Sciatic nerve (tissue), 2 donors: ENCODE measurements around the gene SH3GL2. TPM values are rescaled to one million over a fixed set of nuclear protein-coding genes. Genes with fewer than 3 reads are reported as not detected.

Experiments
- ATAC-seq: fragments of 200-7000 bp; cut with Tn5 transposase; one replicate; pipeline ENCODE4 v1.9.1; 2020; ENCODE audit warnings: mild to moderate bottlenecking, moderate library complexity
- DNase-seq: peaks from one replicate; pipeline ENCODE4 v3.0.0-alpha.2; 2020; ENCODE audit warnings: low spot score
- intact Hi-C: fragments of 100-400 bp; cut with DNase I; formaldehyde crosslinking; loops from one replicate; pipeline ENCODE4 v1.14.2; 2022
- total RNA-seq: library from RNA; stranded (reverse); fragmentation: NEBNext Ultra II Directional; extraction: Animal tissue kit (Norgen Biotek cat#: 25700); gene quantifications from one replicate; pipeline ENCODE4 v1.2.1, GENCODE V29; 2021
- donor health status: DM: no; HTN: no; CAD: no.
- donor health status: DM: no; HTN: no; CAD: no.

SH3GL2 gene
- total RNA-seq, 1 donor from 2014 or later = 1.1 TPM

GRCh38 chr9:17604556-17604955 lies 25.7 kb downstream of the SH3GL2 start:
- intact Hi-C loops = no loop called here
- DNase-seq = no peak
- no peak for ATAC-seq

GRCh38 chr9:17609312-17610005 lies 30.6 kb downstream of the SH3GL2 start:
- ATAC-seq (no peak), DNase-seq (no peak)
- intact Hi-C loops = loop anchor here (5.0 kb wide), 1 partner anchor 1202 kb away; no protein-coding TSS in a partner anchor

- intact Hi-C loops = loop anchor here (5.0 kb wide), 1 partner anchor 1204 kb away; no protein-coding TSS in a partner anchor
- DNase-seq = no peak
- ATAC-seq = no peak
Observed at GRCh38 chr9:17611342-17611741, 32.5 kb downstream of the SH3GL2 start.

- DNase-seq = no peak
- no peak for ATAC-seq
- intact Hi-C loops = loop anchor here (5.0 kb wide), 1 partner anchor 1205 kb away; no protein-coding TSS in a partner anchor
Observed at GRCh38 chr9:17611917-17612316, 33.1 kb downstream of the SH3GL2 start.

- intact Hi-C loops = loop anchor here (5.0 kb wide), 1 partner anchor 1206 kb away; no protein-coding TSS in a partner anchor
- DNase-seq = no peak
- ATAC-seq = no peak
Observed at GRCh38 chr9:17613758-17614157, 34.9 kb downstream of the SH3GL2 start.

GRCh38 chr9:17614250-17614649 lies 35.4 kb downstream of the SH3GL2 start:
- ATAC-seq = no peak
- intact Hi-C loops = loop anchor here (5.0 kb wide), 1 partner anchor 1207 kb away; no protein-coding TSS in a partner anchor
- no peak for DNase-seq

GRCh38 chr9:17614903-17615302 lies 36.0 kb downstream of the SH3GL2 start:
- ATAC-seq (no peak), DNase-seq (no peak)
- intact Hi-C loops = loop anchor here (5.0 kb wide), 1 partner anchor 1208 kb away; no protein-coding TSS in a partner anchor

- intact Hi-C loops = no loop called here
- DNase-seq = no peak
- no peak for ATAC-seq
Observed at GRCh38 chr9:17622141-17622540, 43.3 kb downstream of the SH3GL2 start.

GRCh38 chr9:17622749-17623148 lies 43.9 kb downstream of the SH3GL2 start:
- no peak for DNase-seq
- no peak for ATAC-seq
- intact Hi-C loops = no loop called here

- intact Hi-C loops = no loop called here
- DNase-seq (no peak), ATAC-seq (no peak)
Observed at GRCh38 chr9:17623965-17624364, 45.1 kb downstream of the SH3GL2 start.

GRCh38 chr9:17624571-17624970 lies 45.7 kb downstream of the SH3GL2 start:
- intact Hi-C loops = no loop called here
- ATAC-seq (no peak), DNase-seq (no peak)

GRCh38 chr9:17625644-17626388 lies 47.0 kb downstream of the SH3GL2 start:
- no peak for DNase-seq
- no peak for ATAC-seq
- intact Hi-C loops = no loop called here

- ATAC-seq (no peak), DNase-seq (no peak)
- intact Hi-C loops = no loop called here
Observed at GRCh38 chr9:17627641-17628040, 48.8 kb downstream of the SH3GL2 start.

- intact Hi-C loops = no loop called here
- DNase-seq (no peak), ATAC-seq (no peak)
Observed at GRCh38 chr9:17628624-17629023, 49.8 kb downstream of the SH3GL2 start.

GRCh38 chr9:17630531-17630949 lies 51.7 kb downstream of the SH3GL2 start:
- intact Hi-C loops = no loop called here
- no peak for ATAC-seq
- DNase-seq = no peak

GRCh38 chr9:17631396-17631795 lies 52.5 kb downstream of the SH3GL2 start:
- DNase-seq = no peak

GRCh38 chr9:17632994-17633393 lies 54.1 kb downstream of the SH3GL2 start:
- ATAC-seq = no peak
- intact Hi-C loops = no loop called here
- DNase-seq = no peak

More at GRCh38 chr9:17631396-17631795, 52.5 kb downstream of the SH3GL2 start:
- no peak for ATAC-seq
- intact Hi-C loops = no loop called here

GRCh38 chr9:17635115-17635890 lies 56.4 kb downstream of the SH3GL2 start:
- intact Hi-C loops = no loop called here
- ATAC-seq = no peak
- no peak for DNase-seq

GRCh38 chr9:17636349-17636748 lies 57.5 kb downstream of the SH3GL2 start:
- ATAC-seq (no peak), DNase-seq (no peak)
- intact Hi-C loops = no loop called here
